Naive B cell (primary cell): ENCODE measurements around the gene AP2A1. TPM values are rescaled to one million over a fixed set of nuclear protein-coding genes. Genes with fewer than 3 reads are reported as not detected.

Source experiments
- ATAC-seq, 2 donors: fragments of 150-1000 bp; cut with Tn5 transposase; 2 replicates each; pipeline ENCODE4 v1.10.0; 2021; ENCODE audit warnings: low read depth in 2 of 2, mild to moderate bottlenecking in 2 of 2, moderate library complexity in 2 of 2
- DNase-seq: peaks from one replicate; pipeline ENCODE4 v3.0.0; 2022
- H3K27ac Mint-ChIP-seq, 6 donors: one replicate each; pipeline ENCODE4 v1.8.0; 2020 to 2022; ENCODE audit warnings: mild to moderate bottlenecking in 6 of 6, mixed read lengths in 6 of 6, moderate library complexity in 5 of 6, inconsistent platforms in 2 of 6
- H3K27me3 Mint-ChIP-seq, 3 donors: one replicate each; pipeline ENCODE4 v1.8.0; 2021 to 2022; ENCODE audit warnings: mixed read lengths in 3 of 3, mild to moderate bottlenecking in 1 of 3
- H3K36me3 Mint-ChIP-seq, 2 donors: one replicate each; pipeline ENCODE4 v1.8.0; 2020 to 2022; ENCODE audit warnings: mixed read lengths in 2 of 2, inconsistent platforms in 1 of 2, mild to moderate bottlenecking in 1 of 2
- H3K4me1 Mint-ChIP-seq, 3 donors: one replicate each; pipeline ENCODE4 v1.8.0; 2020 to 2022; ENCODE audit warnings: mixed read lengths in 3 of 3, inconsistent platforms in 1 of 3, mild to moderate bottlenecking in 1 of 3, moderate library complexity in 1 of 3
- H3K4me3 Mint-ChIP-seq, 8 donors: one replicate each; pipeline ENCODE4 v1.8.0; 2020 to 2022; ENCODE audit warnings: mild to moderate bottlenecking in 8 of 8, mixed read lengths in 8 of 8, moderate library complexity in 8 of 8, inconsistent platforms in 2 of 8
- H3K9me3 Mint-ChIP-seq, 7 donors: one replicate each; pipeline ENCODE4 v1.8.0; 2020 to 2022; ENCODE audit warnings: mixed read lengths in 7 of 7, mild to moderate bottlenecking in 5 of 7, inconsistent platforms in 2 of 7, moderate library complexity in 1 of 7
- polyA plus RNA-seq, 6 donors: library from polyadenylated mRNA; unstranded; fragments of 300-500 nt; fragmentation: Illumina TruSeq; gene quantifications; one replicate each; pipeline ENCODE4 v1.2.3, GENCODE V29; 2021; ENCODE audit warnings: low read depth in 6 of 6

The AP2A1 gene
- polyA plus RNA-seq, 6 donors from 2014 or later = 3.9 to 8.0 (median 5.0) TPM

DNA sequence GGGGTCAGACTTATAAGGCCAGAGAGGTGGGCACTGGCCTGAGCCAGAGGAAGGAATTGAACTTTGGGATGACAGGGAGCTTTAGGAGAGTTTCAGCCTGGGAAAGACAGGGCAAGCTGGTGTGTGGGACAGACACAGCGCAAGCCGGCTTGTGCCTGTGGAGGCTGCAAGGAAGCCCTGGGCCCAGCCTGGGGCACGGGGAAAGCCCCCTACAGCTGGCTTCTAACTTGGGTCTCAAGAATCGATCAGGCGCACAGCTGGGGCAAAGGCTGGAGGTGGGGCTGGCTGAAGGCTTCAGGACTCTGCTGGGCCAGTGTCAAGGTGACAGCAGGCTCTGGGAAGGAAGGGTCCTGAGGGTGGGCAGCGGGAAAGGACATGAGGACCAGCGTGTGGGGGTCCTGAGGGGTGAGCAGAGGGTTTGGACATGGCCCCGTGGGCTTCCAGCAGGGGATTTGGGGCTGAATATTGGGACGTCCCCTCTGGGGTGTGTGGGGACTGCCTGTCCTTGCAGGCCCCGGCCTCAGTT, 87.1 kb downstream of the AP2A1 start:
- Mint-ChIP-seq H3K9me3 (peaks cover 0 to 4% (median 0%) of the 10 kb centered on the region in 7 donors), H3K27me3 (no peaks in the 10 kb centered on the region), H3K27ac (peak overlapping the region in 4 of 6 donors; percentile 45 to 81 (median 54)), H3K4me3 (peak overlapping the region in 5 of 8 donors; percentile 22 to 94 (median 54)), H3K4me1 (peaks cover 31 to 37% (median 31%) of the 10 kb centered on the region in 3 donors), H3K36me3 (no peaks in the 10 kb centered on the region)
- no peak for DNase-seq
- ATAC-seq = no peak

DNA sequence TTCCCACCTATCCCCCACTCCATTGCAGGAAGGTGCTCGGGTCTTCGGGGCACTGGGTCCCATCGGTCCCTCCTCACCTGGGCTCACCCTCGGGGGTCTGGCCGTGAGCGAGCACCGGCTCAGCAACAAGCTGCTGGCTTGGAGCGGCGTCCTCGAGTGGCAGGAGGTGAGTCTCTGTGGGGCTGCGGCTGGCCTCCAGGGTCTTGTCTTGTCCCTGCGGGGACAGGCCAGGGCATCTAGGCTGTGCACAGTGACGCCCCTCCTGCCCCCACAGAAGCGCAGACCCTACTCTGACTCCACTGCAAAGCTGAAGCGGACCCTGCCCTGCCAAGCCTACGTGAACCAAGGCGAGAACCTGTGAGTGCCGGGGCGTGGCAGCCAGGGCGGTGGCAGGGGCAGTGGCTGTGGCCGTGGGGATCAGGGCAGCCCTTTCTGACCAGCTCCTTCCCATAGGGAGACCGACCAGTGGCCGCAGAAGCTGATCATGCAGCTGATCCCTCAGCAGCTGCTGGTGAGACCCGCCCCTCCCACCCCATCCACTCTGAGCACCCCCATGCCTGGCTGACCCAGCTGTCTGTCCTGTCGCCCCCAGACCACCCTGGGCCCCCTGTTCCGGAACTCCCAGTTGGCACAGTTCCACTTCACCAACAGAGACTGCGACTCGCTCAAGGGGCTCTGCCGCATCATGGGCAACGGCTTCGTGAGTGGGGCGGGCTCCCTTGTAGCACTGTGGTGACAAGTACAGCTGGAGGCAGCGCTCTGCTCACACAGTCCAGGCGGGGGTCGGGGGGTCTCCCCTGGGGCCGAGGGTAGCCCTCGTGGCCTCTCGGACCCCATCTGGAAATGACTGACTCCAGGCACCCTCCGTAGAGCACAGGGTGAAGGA, 87.8 kb downstream of the AP2A1 start:
- H3K27ac Mint-ChIP-seq = peak overlapping the region in 1 of 6 donors; percentile 45
- no peaks in the 10 kb centered on the region for H3K9me3 Mint-ChIP-seq
- no peak overlapping the region for H3K4me3 Mint-ChIP-seq
- no peak for ATAC-seq
- H3K4me1 Mint-ChIP-seq = peaks cover 25 to 31% (median 27%) of the 10 kb centered on the region in 3 donors
- H3K36me3 Mint-ChIP-seq = no peaks in the 10 kb centered on the region
- DNase-seq = no peak
- H3K27me3 Mint-ChIP-seq = no peaks in the 10 kb centered on the region

DNA sequence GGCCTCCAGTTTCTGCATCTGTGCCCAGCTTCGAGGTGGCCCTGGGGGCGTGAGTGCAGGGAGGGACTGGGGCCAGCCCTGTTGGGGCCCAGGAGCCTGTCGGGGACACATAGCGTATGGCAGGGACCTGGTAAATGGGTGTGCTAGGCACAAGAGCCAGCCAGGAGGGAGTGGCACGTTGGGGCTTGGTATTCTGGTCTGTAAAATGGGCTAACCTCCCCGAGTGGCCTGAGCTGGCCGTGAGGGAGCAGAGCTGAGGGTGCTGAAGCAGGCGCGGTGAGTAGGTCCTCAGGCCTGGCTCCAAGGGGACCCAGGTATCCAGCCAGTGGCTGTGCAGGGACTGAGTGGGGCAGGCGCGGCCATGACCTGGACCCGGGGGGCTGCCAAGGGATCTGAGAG, 88.5 kb downstream of the AP2A1 start:
- H3K9me3 Mint-ChIP-seq = no peaks in the 10 kb centered on the region
- H3K27me3 Mint-ChIP-seq = no peaks in the 10 kb centered on the region
- DNase-seq = no peak
- no peak for ATAC-seq
- peaks cover 18 to 24% (median 21%) of the 10 kb centered on the region in 3 donors for H3K4me1 Mint-ChIP-seq
- peak overlapping the region in 2 of 8 donors; percentile 2 to 60 for H3K4me3 Mint-ChIP-seq
- no peaks in the 10 kb centered on the region for H3K36me3 Mint-ChIP-seq
- peak overlapping the region in 1 of 6 donors; percentile 39 for H3K27ac Mint-ChIP-seq

DNA sequence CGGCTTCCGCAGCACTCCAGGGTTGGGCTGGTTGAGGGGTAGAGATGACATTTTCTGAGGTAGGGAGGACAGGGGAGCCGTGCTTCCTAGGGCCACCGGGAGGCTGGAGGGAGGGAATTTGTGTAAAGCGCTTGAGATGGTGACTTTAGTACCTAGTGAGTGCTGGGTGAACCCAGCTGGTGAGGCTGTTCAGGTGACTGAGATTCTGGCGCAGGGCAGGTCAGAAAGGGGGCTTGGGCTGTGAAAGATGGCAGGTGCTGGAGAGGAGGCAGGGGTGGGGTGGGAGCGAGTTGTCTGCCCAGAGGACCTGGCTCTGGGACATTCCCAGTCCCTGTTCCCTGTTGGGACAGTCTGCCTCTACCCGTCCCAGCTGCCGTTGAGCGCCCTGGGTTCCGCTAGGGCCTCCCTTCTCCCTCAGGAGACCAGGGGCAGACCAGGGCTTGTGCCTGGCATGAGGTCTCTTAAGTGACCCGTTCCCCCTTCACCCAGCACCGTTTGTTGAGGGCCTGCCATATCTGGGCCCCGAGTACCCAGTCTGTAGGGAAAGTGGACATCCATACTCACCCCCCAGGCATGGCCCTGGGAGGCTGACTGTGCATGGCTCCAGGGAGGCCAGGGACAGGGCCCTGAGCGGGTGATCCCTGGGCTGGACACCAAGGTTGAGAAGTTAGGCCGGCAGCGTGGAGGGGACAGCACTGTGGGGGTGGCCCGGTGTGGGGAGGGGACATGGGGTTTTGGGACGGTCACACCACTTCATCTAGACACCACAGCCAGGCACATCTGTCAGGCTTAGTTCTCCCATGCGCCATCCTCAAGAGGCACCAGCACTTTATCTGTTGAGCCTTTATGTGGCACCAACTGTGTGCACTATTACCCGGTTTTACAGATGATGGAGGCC, 89.1 kb downstream of the AP2A1 start:
- H3K4me3 Mint-ChIP-seq = peak overlapping the region in 2 of 8 donors; percentile 24 to 60
- H3K9me3 Mint-ChIP-seq = no peaks in the 10 kb centered on the region
- H3K4me1 Mint-ChIP-seq = peaks cover 18 to 23% (median 19%) of the 10 kb centered on the region in 3 donors
- no peak for DNase-seq
- peak overlapping the region in 2 of 6 donors; percentile 38 to 39 for H3K27ac Mint-ChIP-seq
- no peaks in the 10 kb centered on the region for H3K27me3 Mint-ChIP-seq
- no peaks in the 10 kb centered on the region for H3K36me3 Mint-ChIP-seq
- ATAC-seq = no peak

DNA sequence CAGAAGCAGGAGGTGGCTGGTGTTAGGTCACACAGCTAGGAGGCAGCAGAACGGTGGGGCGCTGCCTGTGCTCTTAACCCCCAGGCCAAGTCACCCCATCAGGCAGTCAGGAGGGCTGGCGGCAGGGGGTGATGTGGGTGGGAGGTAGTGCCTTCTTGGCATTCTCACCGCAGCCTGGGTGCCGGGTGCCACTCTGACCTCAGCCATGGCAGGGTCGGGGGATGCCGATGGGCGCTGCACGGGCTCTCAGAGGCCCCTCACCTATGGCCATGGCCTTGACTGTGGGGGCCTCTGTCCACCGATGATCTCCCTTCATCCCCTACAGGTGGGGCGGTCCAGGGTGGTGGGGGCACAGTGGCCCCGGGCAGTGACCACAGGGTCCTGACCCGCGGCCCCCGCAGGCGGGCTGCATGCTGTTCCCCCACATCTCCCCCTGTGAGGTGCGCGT, 89.8 kb downstream of the AP2A1 start:
- H3K36me3 Mint-ChIP-seq = no peaks in the 10 kb centered on the region
- peak overlapping the region in 1 of 8 donors; percentile 24 for H3K4me3 Mint-ChIP-seq

More for the DNA sequence above, 89.8 kb downstream of the AP2A1 start:
- Mint-ChIP-seq H3K27ac (peak overlapping the region in 1 of 6 donors; percentile 38), H3K9me3 (no peaks in the 10 kb centered on the region), H3K27me3 (no peaks in the 10 kb centered on the region), H3K4me1 (peaks cover 18 to 23% (median 19%) of the 10 kb centered on the region in 3 donors)
- no peak for DNase-seq
- ATAC-seq = no peak

Other genes starting within 250 kb of the AP2A1 start
- gene RCN3, start 239.0 kb upstream of the AP2A1 start, polyA plus RNA-seq = under 1 TPM in 2 of 6 donors, not detected in 4; 0.17 to 0.43 TPM
- gene NOSIP, start 186.4 kb upstream of the AP2A1 start, polyA plus RNA-seq = 100 to 1,000 TPM in 5 of 6 donors, 10 to 100 TPM in 1; 89.5 to 136 (median 113) TPM
- under 1 TPM in 5 of 6 donors, not detected in 1; 0.20 to 0.79 (median 0.62) TPM for gene PRRG2, start 185.7 kb upstream of the AP2A1 start, polyA plus RNA-seq
- under 1 TPM; 0.09 to 0.77 (median 0.29) TPM for gene PRR12, start 175.8 kb upstream of the AP2A1 start, polyA plus RNA-seq
- gene RRAS, start 126.9 kb upstream of the AP2A1 start, polyA plus RNA-seq = 10 to 100 TPM; 16.6 to 24.9 (median 19.9) TPM
- 1 to 10 TPM in 3 of 6 donors, under 1 TPM in 2, not detected in 1; 0.84 to 2.9 (median 1.1) TPM for gene SCAF1, start 124.8 kb upstream of the AP2A1 start, polyA plus RNA-seq
- gene IRF3, start 101.1 kb upstream of the AP2A1 start, polyA plus RNA-seq = 10 to 100 TPM; 39.3 to 60.5 (median 52.4) TPM
- 10 to 100 TPM in 4 of 6 donors, 1 to 10 TPM in 2; 8.0 to 12.7 (median 10.6) TPM for gene BCL2L12, start 101.1 kb upstream of the AP2A1 start, polyA plus RNA-seq
- gene PRMT1, start 89.7 kb upstream of the AP2A1 start, polyA plus RNA-seq = 100 to 1,000 TPM; 175 to 363 (median 192) TPM
- under 1 TPM in 4 of 6 donors, not detected in 2; 0.19 to 0.47 (median 0.26) TPM for gene ADM5, start 77.4 kb upstream of the AP2A1 start, polyA plus RNA-seq
- gene CPT1C, start 75.9 kb upstream of the AP2A1 start, polyA plus RNA-seq = not detected
- gene TSKS, start 3.7 kb upstream of the AP2A1 start, polyA plus RNA-seq = under 1 TPM in 1 of 6 donors, not detected in 5; 0.18 TPM
- 1 to 10 TPM; 4.7 to 8.4 (median 5.7) TPM for gene FUZ, start 46.3 kb downstream of the AP2A1 start, polyA plus RNA-seq
- 10 to 100 TPM; 21.2 to 49.7 (median 28.9) TPM for gene MED25, start 51.3 kb downstream of the AP2A1 start, polyA plus RNA-seq
- 10 to 100 TPM; 46.1 to 98.3 (median 60.3) TPM for gene PTOV1, start 84.2 kb downstream of the AP2A1 start, polyA plus RNA-seq
- 10 to 100 TPM; 39.4 to 64.9 (median 49.8) TPM for gene PNKP, start 100.6 kb downstream of the AP2A1 start, polyA plus RNA-seq
- 1 to 10 TPM; 1.5 to 6.0 (median 3.2) TPM for gene AKT1S1, start 110.4 kb downstream of the AP2A1 start, polyA plus RNA-seq
- gene TBC1D17, start 110.7 kb downstream of the AP2A1 start, polyA plus RNA-seq = 10 to 100 TPM; 10.5 to 20.6 (median 12.3) TPM
- 1 to 10 TPM in 1 of 6 donors, under 1 TPM in 1, not detected in 4; 0.66 to 1.2 TPM for gene IL4I1, start 129.9 kb downstream of the AP2A1 start, polyA plus RNA-seq
- gene ATF5, start 162.2 kb downstream of the AP2A1 start, polyA plus RNA-seq = under 1 TPM in 5 of 6 donors, not detected in 1; 0.49 to 0.99 (median 0.71) TPM
- gene NUP62, start 162.5 kb downstream of the AP2A1 start, polyA plus RNA-seq = 10 to 100 TPM; 30.3 to 59.2 (median 51.3) TPM
- gene SIGLEC11, start 194.2 kb downstream of the AP2A1 start, polyA plus RNA-seq = not detected